Lower lobe of right lung (tissue), 2 donors: ENCODE data around the gene PAIP1. TPM values are rescaled to one million over a fixed set of nuclear protein-coding genes. Genes with fewer than 3 reads are reported as not detected.
"Not testable (repeated sequence)": the region's sequence is repeated elsewhere in the genome, so short reads cannot be mapped to it uniquely, and the experiment has no call there.

Experiments
- ATAC-seq, 2 donors: fragments of 200-7000 bp; cut with Tn5 transposase; one replicate each; pipeline ENCODE4 v1.9.1; 2020 to 2022; ENCODE audit warnings: mild to moderate bottlenecking in 2 of 2, moderate library complexity in 2 of 2
- DNase-seq: peaks from one replicate; pipeline ENCODE4 v3.0.0-alpha.2; 2020
- H3K27ac ChIP-seq: fragments of 200-600 bp; one replicate; pipeline ENCODE4 v1.8.0; 2022
- H3K27me3 ChIP-seq: fragments of 200-600 bp; one replicate; pipeline ENCODE4 v1.8.0; 2022; ENCODE audit warnings: low read depth
- H3K36me3 ChIP-seq: fragments of 200-600 bp; one replicate; pipeline ENCODE4 v1.8.0; 2022; ENCODE audit warnings: mild to moderate bottlenecking
- H3K4me1 ChIP-seq: fragments of 200-600 bp; one replicate; pipeline ENCODE4 v1.8.0; 2022
- H3K4me3 ChIP-seq: fragments of 200-600 bp; one replicate; pipeline ENCODE4 v1.8.0; 2022; ENCODE audit warnings: mild to moderate bottlenecking
- H3K9me3 ChIP-seq: fragments of 200-600 bp; one replicate; pipeline ENCODE4 v1.8.0; 2022
- CTCF ChIP-seq: fragments of 200-600 bp; IDR thresholded peaks from one replicate; pipeline ENCODE4 v1.8.0; 2022; ENCODE audit warnings: antibody characterized with exemption, mild to moderate bottlenecking
- intact Hi-C: fragments of 100-400 bp; cut with DNase I; formaldehyde crosslinking; loops from one replicate; pipeline ENCODE4 v1.11.0; 2022
- total RNA-seq: library from RNA; stranded (reverse); fragmentation: NEBNext Ultra II Directional; extraction: Animal tissue kit (Norgen Biotek cat#: 25700); gene quantifications from one replicate; pipeline ENCODE4 v1.2.1, GENCODE V29; 2021
- donor health status: DM: no; HTN: yes; CAD: no; lungs with severe emphysema.

PAIP1 gene
- total RNA-seq, 1 donor from 2014 or later, result 71.9 TPM

GRCh38 chr5:43584166-43584699 lies 27.4 kb upstream of the PAIP1 start:
- H3K27ac ChIP-seq, result no peak overlapping the region
- no peaks in the 10 kb centered on the region for H3K9me3 ChIP-seq
- no peaks in the 10 kb centered on the region for H3K36me3 ChIP-seq
- no peaks in the 10 kb centered on the region for H3K4me1 ChIP-seq
- TF ChIP-seq CTCF, result no peak
- ATAC-seq (no peak), DNase-seq (no peak)
- intact Hi-C loops, result no loop called here
- H3K4me3 ChIP-seq, result no peak overlapping the region
- H3K27me3 ChIP-seq, result no peaks in the 10 kb centered on the region

- ATAC-seq, result no peak
- no peak for TF ChIP-seq CTCF
- Histone ChIP-seq H3K4me1 (no peaks in the 10 kb centered on the region), H3K36me3 (no peaks in the 10 kb centered on the region), H3K4me3 (no peak overlapping the region), H3K27ac (no peak overlapping the region), H3K9me3 (no peaks in the 10 kb centered on the region), H3K27me3 (no peaks in the 10 kb centered on the region)
- intact Hi-C loops, result no loop called here
- DNase-seq, result no peak
These were observed 26.8 kb upstream of the PAIP1 start for GRCh38 chr5:43583724-43584123.

GRCh38 chr5:43582082-43583005 lies 25.5 kb upstream of the PAIP1 start:
- H3K4me1 ChIP-seq, result no peaks in the 10 kb centered on the region
- ATAC-seq, result no peak
- no peak for DNase-seq
- H3K36me3 ChIP-seq, result no peaks in the 10 kb centered on the region
- intact Hi-C loops, result no loop called here
- no peaks in the 10 kb centered on the region for H3K9me3 ChIP-seq
- no peak overlapping the region for H3K4me3 ChIP-seq
- no peaks in the 10 kb centered on the region for H3K27me3 ChIP-seq
- H3K27ac ChIP-seq, result no peak overlapping the region
- no peak for TF ChIP-seq CTCF

- no peak overlapping the region for H3K27ac ChIP-seq
- no peak for TF ChIP-seq CTCF
- H3K27me3 ChIP-seq, result no peaks in the 10 kb centered on the region
- no peaks in the 10 kb centered on the region for H3K9me3 ChIP-seq
- H3K4me3 ChIP-seq, result no peak overlapping the region
- DNase-seq (no peak), ATAC-seq (no peak)
- H3K4me1 ChIP-seq, result no peaks in the 10 kb centered on the region
- no peaks in the 10 kb centered on the region for H3K36me3 ChIP-seq
- intact Hi-C loops, result no loop called here
These were observed 24.5 kb upstream of the PAIP1 start for GRCh38 chr5:43581398-43581797.

- H3K27me3 ChIP-seq, intact Hi-C loops, H3K4me3 ChIP-seq, H3K4me1 ChIP-seq, H3K9me3 ChIP-seq, DNase-seq, H3K36me3 ChIP-seq, ATAC-seq, H3K27ac ChIP-seq: not testable (repeated sequence)
These were observed 23.7 kb upstream of the PAIP1 start for GRCh38 chr5:43580402-43581210.
